Skeletal muscle tissue (tissue), 4 donors: ENCODE data around the gene EYA2. TPM values are rescaled to one million over a fixed set of nuclear protein-coding genes. Genes with fewer than 3 reads are reported as not detected.
A peak's percentile ranks its signal among the peaks of the same experiment; 100 is the strongest.

ENCODE experiments used
- H3K27ac ChIP-seq: one replicate; pipeline ENCODE4 v1.7.0; 2013; ENCODE audit warnings: mild to moderate bottlenecking, low read depth, low read length, inconsistent platforms
- H3K27me3 ChIP-seq, 3 donors: one replicate each; pipeline ENCODE4 v1.7.0; 2013; ENCODE audit warnings: low read length in 3 of 3; ENCODE audit not compliant: control insufficient read depth in 3 of 3, insufficient read depth in 3 of 3
- H3K36me3 ChIP-seq, 3 donors: one replicate each; pipeline ENCODE4 v1.7.0; 2013; ENCODE audit warnings: low read length in 3 of 3; ENCODE audit not compliant: control insufficient read depth in 3 of 3, insufficient read depth in 3 of 3
- H3K4me1 ChIP-seq, 3 donors: one replicate each; pipeline ENCODE4 v1.7.0; 2013; ENCODE audit warnings: low read length in 3 of 3, mild to moderate bottlenecking in 3 of 3; ENCODE audit not compliant: control insufficient read depth in 3 of 3, insufficient read depth in 3 of 3
- H3K4me3 ChIP-seq, 3 donors: one replicate each; pipeline ENCODE4 v1.7.0; 2013; ENCODE audit warnings: low read length in 3 of 3
- H3K9ac ChIP-seq, 3 donors: one replicate each; pipeline ENCODE4 v1.7.0; 2013; ENCODE audit warnings: low read length in 3 of 3, mild to moderate bottlenecking in 3 of 3, moderate library complexity in 2 of 3, low read depth in 1 of 3
- H3K9me3 ChIP-seq, 3 donors: one replicate each; pipeline ENCODE4 v1.7.0; 2013; ENCODE audit warnings: low read length in 3 of 3; ENCODE audit not compliant: control insufficient read depth in 3 of 3
- total RNA-seq: library from RNA; depleted of rRNA; stranded (reverse); fragments of >200 nt; gene quantifications from one replicate; pipeline ENCODE4 v1.2.3, GENCODE V29; 2014
- donor health status: Osteomylitis.

The EYA2 gene
- total RNA-seq, 1 donor from 2014 or later, result 1.0 TPM

- Histone ChIP-seq H3K36me3 (peaks cover 0 to 4% (median 0%) of the 10 kb centered on the region in 3 donors), H3K27ac (no peak overlapping the region), H3K9me3 (peaks cover 0 to 5% (median 4%) of the 10 kb centered on the region in 3 donors), H3K9ac (no peak overlapping the region), H3K4me3 (peak overlapping the region in 1 of 3 donors; percentile 30), H3K27me3 (peaks cover 0 to 4% (median 0%) of the 10 kb centered on the region in 3 donors), H3K4me1 (peaks cover 0 to 4% (median 3%) of the 10 kb centered on the region in 3 donors)
These were observed 205.3 kb downstream of the EYA2 start for GRCh38 chr20:47099825-47100441.

DNA sequence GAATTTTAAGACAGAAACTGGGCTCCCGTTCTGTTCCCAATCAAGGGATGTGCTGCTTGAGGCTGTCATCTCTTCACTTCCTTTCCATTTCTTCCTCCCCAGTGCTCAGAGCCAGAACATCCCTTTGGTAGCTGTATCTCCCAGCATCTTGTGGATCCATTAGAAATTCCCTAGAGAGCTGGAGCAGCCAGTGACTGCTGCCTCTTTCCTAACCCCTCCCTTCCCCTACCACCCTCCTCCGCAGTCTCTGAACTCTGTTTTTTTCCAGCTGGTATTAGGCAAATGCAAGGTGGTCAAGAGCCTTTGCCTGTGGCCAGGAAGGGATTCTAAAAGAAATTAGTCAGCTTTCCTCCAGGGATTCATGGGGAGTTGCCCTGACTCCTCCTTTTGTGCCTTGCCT lies 208.0 kb downstream of the EYA2 start:
- no peak overlapping the region for H3K4me3 ChIP-seq
- H3K27me3 ChIP-seq, result peaks cover 0 to 2% (median 0%) of the 10 kb centered on the region in 3 donors
- no peaks in the 10 kb centered on the region for H3K9me3 ChIP-seq
- H3K27ac ChIP-seq, result no peak overlapping the region
- peaks cover 0 to 4% (median 3%) of the 10 kb centered on the region in 3 donors for H3K4me1 ChIP-seq
- H3K9ac ChIP-seq, result no peak overlapping the region
- H3K36me3 ChIP-seq, result no peaks in the 10 kb centered on the region

- no peak overlapping the region for H3K9ac ChIP-seq
- no peak overlapping the region for H3K4me3 ChIP-seq
- H3K4me1 ChIP-seq, result peaks cover 0 to 3% (median 0%) of the 10 kb centered on the region in 3 donors
- H3K27ac ChIP-seq, result no peak overlapping the region
- H3K27me3 ChIP-seq, result no peaks in the 10 kb centered on the region
- peaks cover 0 to 8% (median 0%) of the 10 kb centered on the region in 3 donors for H3K9me3 ChIP-seq
- no peaks in the 10 kb centered on the region for H3K36me3 ChIP-seq
These were observed 212.1 kb downstream of the EYA2 start for GRCh38 chr20:47106786-47107185.

DNA sequence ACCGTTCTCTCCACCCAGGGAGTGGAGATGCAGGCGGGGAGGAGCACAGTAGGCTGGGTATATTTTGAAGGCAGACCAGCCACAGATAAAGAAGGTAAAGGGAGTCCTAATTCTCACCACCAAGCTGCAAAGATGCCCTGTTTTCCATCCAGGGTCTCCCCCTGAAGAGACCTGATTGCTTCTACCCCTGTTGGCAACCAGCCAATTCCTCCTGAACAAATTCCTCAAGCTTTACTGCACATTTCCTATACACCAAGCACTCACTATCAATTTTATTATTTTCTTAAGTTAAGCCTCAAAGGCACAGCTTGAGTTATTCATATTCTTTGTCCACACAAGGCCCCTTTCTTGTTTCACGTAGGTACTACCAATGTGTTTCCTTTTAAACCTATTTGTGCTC lies 214.4 kb downstream of the EYA2 start:
- Histone ChIP-seq H3K4me3 (no peak overlapping the region), H3K36me3 (no peaks in the 10 kb centered on the region), H3K9me3 (peaks cover 0 to 8% (median 0%) of the 10 kb centered on the region in 3 donors), H3K27me3 (no peaks in the 10 kb centered on the region), H3K27ac (no peak overlapping the region), H3K4me1 (no peaks in the 10 kb centered on the region), H3K9ac (no peak overlapping the region)

- Histone ChIP-seq H3K36me3 (no peaks in the 10 kb centered on the region), H3K4me3 (no peak overlapping the region), H3K9ac (no peak overlapping the region), H3K9me3 (peaks cover 0 to 8% (median 0%) of the 10 kb centered on the region in 3 donors), H3K27me3 (peaks cover 0 to 5% (median 0%) of the 10 kb centered on the region in 3 donors), H3K27ac (no peak overlapping the region), H3K4me1 (no peaks in the 10 kb centered on the region)
These were observed 216.2 kb downstream of the EYA2 start for GRCh38 chr20:47110819-47111218.

- H3K36me3 ChIP-seq, result no peaks in the 10 kb centered on the region
- H3K27me3 ChIP-seq, result peaks cover 0 to 6% (median 0%) of the 10 kb centered on the region in 3 donors
- no peak overlapping the region for H3K9ac ChIP-seq
- H3K4me3 ChIP-seq, result no peak overlapping the region
- peaks cover 0 to 8% (median 0%) of the 10 kb centered on the region in 3 donors for H3K9me3 ChIP-seq
- no peaks in the 10 kb centered on the region for H3K4me1 ChIP-seq
- no peak overlapping the region for H3K27ac ChIP-seq
These were observed 216.9 kb downstream of the EYA2 start for GRCh38 chr20:47111576-47111975.

- H3K9ac ChIP-seq, result no peak overlapping the region
- peaks cover 0 to 6% (median 0%) of the 10 kb centered on the region in 3 donors for H3K27me3 ChIP-seq
- H3K36me3 ChIP-seq, result no peaks in the 10 kb centered on the region
- H3K4me1 ChIP-seq, result peaks cover 0 to 7% (median 3%) of the 10 kb centered on the region in 3 donors
- H3K9me3 ChIP-seq, result peaks cover 0 to 8% (median 0%) of the 10 kb centered on the region in 3 donors
- no peak overlapping the region for H3K27ac ChIP-seq
- no peak overlapping the region for H3K4me3 ChIP-seq
These were observed 218.9 kb downstream of the EYA2 start for GRCh38 chr20:47113362-47114109.

GRCh38 chr20:47115694-47116093 lies 221.1 kb downstream of the EYA2 start:
- H3K4me3 ChIP-seq, result no peak overlapping the region
- H3K4me1 ChIP-seq, result peaks cover 0 to 7% (median 3%) of the 10 kb centered on the region in 3 donors
- peaks cover 0 to 6% (median 0%) of the 10 kb centered on the region in 3 donors for H3K27me3 ChIP-seq
- no peak overlapping the region for H3K9ac ChIP-seq
- H3K9me3 ChIP-seq, result peaks cover 0 to 5% (median 0%) of the 10 kb centered on the region in 3 donors
- no peak overlapping the region for H3K27ac ChIP-seq
- H3K36me3 ChIP-seq, result no peaks in the 10 kb centered on the region

DNA sequence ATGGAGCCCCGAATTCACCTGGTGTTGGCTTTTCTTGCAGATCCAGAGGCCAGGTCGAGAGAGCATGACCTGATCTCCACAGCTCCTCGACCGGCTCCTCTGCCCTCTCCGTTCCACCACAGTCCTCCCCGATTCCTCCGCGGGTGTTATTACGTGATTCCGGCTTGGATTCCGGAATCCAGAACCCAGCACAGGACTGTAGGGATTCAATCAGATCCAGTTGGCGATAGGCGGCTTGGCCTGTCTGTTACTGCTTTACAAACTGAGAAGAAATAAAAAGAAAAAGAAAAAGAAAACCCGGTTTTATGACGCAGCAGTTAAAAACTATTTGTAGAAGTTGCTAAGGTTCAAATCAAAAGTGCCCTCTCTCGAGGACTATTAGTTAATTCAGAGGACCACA lies 222.7 kb downstream of the EYA2 start:
- Histone ChIP-seq H3K36me3 (no peaks in the 10 kb centered on the region), H3K4me3 (no peak overlapping the region), H3K4me1 (peaks cover 0 to 7% (median 3%) of the 10 kb centered on the region in 3 donors), H3K9me3 (no peaks in the 10 kb centered on the region), H3K27ac (peak overlapping the region; percentile 47), H3K9ac (peak overlapping the region in 1 of 3 donors; percentile 16), H3K27me3 (peaks cover 0 to 8% (median 0%) of the 10 kb centered on the region in 3 donors)

DNA sequence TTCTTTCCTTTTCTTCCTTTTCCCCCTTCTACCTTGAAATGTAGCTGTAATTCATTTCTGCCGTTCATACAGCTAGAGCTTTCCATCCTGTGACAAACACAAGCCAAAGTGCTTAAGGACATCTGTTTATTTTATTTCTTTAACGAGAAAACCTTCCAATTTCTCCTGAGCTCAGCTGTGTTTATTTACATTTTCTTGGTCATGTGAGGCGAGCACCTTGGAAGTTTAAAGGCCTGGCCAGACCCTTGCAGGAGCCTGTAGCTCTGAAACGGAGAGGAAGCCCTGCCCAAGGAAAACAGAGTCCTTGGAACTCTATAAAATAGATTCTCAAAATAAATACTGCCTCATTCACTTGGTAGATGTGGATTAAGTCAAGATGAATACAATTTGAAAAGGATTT lies 223.1 kb downstream of the EYA2 start:
- Histone ChIP-seq H3K4me3 (no peak overlapping the region), H3K9me3 (no peaks in the 10 kb centered on the region), H3K27me3 (peaks cover 0 to 8% (median 0%) of the 10 kb centered on the region in 3 donors), H3K9ac (no peak overlapping the region), H3K36me3 (no peaks in the 10 kb centered on the region), H3K4me1 (peaks cover 0 to 7% (median 3%) of the 10 kb centered on the region in 3 donors), H3K27ac (peak overlapping the region; percentile 47)
